HepG2 (cell line): ENCODE data around the gene SOX12. TPM values are rescaled to one million over a fixed set of nuclear protein-coding genes. Genes with fewer than 3 reads are reported as not detected.

Experiments
- CHD2 ChIP-seq: IDR thresholded peaks from 2 replicates; pipeline ENCODE4 v1.6.1; 2011; ENCODE audit warnings: low read depth, low read length, improper control_type of control experiment
- ERF ChIP-seq: IDR thresholded peaks from 2 replicates; pipeline ENCODE4 v1.6.1; 2018; ENCODE audit warnings: missing biosample characterization, missing genetic modification reagents
- FOXC1 ChIP-seq: sonication (generic); formaldehyde crosslinking; IDR thresholded peaks from 2 replicates; pipeline ENCODE4 v1.8.0; 2022; ENCODE audit warnings: mild to moderate bottlenecking, missing genetic modification reagents, borderline replicate concordance
- GTF2F1 ChIP-seq: fragments of 150-350 bp; IDR thresholded peaks from 2 replicates; pipeline ENCODE4 v1.6.1; 2014; ENCODE audit warnings: low read length
- IKZF5 ChIP-seq: IDR thresholded peaks from 2 replicates; pipeline ENCODE4 v1.6.1; 2018; ENCODE audit warnings: missing genetic modification reagents, mild to moderate bottlenecking, missing compliant biosample characterization
- MAX ChIP-seq: IDR thresholded peaks from 2 replicates; pipeline ENCODE4 v1.6.1; 2012; ENCODE audit warnings: inconsistent platforms
- MXD3 ChIP-seq: IDR thresholded peaks from 2 replicates; pipeline ENCODE4 v1.6.1; 2016; ENCODE audit warnings: mild to moderate bottlenecking, missing biosample characterization, missing genetic modification reagents
- PAWR ChIP-seq: sonication (generic); formaldehyde crosslinking; IDR thresholded peaks from 2 replicates; pipeline ENCODE4 v1.4.0; 2020; ENCODE audit warnings: missing genetic modification reagents, mild to moderate bottlenecking, borderline replicate concordance
- RARA ChIP-seq: IDR thresholded peaks from 2 replicates; pipeline ENCODE4 v1.6.1; 2016; ENCODE audit warnings: missing genetic modification reagents, missing compliant biosample characterization
- RFX5 ChIP-seq: IDR thresholded peaks from 2 replicates; pipeline ENCODE4 v1.6.1; 2011; ENCODE audit warnings: low read depth, low read length, improper control_type of control experiment
- STAT5B ChIP-seq: sonication (generic); formaldehyde crosslinking; IDR thresholded peaks from 2 replicates; pipeline ENCODE4 v1.4.0; 2020; ENCODE audit warnings: missing genetic modification reagents
- ZMAT5 ChIP-seq: sonication (generic); formaldehyde crosslinking; IDR thresholded peaks from 2 replicates; pipeline ENCODE4 v1.5.0; 2020; ENCODE audit warnings: mild to moderate bottlenecking, low read depth, missing genetic modification reagents, borderline replicate concordance
- ZNF441 ChIP-seq: sonication (generic); formaldehyde crosslinking; IDR thresholded peaks from 2 replicates; pipeline ENCODE4 v1.7.0; 2021; ENCODE audit warnings: missing genetic modification reagents, borderline replicate concordance
- ZNF574 ChIP-seq: sonication (generic); formaldehyde crosslinking; IDR thresholded peaks from 2 replicates; pipeline ENCODE4 v1.4.0; 2020; ENCODE audit warnings: missing genetic modification reagents
- ZNF776 ChIP-seq: sonication (generic); formaldehyde crosslinking; IDR thresholded peaks from 2 replicates; pipeline ENCODE4 v1.4.0; 2020; ENCODE audit warnings: mild to moderate bottlenecking, missing genetic modification reagents
- ZSCAN22 ChIP-seq: sonication (generic); formaldehyde crosslinking; IDR thresholded peaks from 2 replicates; pipeline ENCODE4 v1.4.0; 2020; ENCODE audit warnings: mild to moderate bottlenecking, missing genetic modification reagents
- polyA plus RNA-seq, 8 experiments: library from polyadenylated mRNA; depleted of rRNA in 3 of 8; stranded (reverse) in 7 of 8; unstranded in 1 of 8; fragments of >200 nt; fragmentation: Illumina TruSeq in 4 of 8; extraction: Trizol in 4 of 8; gene quantifications; 2 replicates each; pipeline versions ENCODE4 v1.2.1 to v1.2.3, GENCODE V29; 2011 to 2016; ENCODE audit warnings: low read depth in 4 of 8, missing spikeins in 1 of 8, mixed read lengths in 1 of 8; ENCODE audit not compliant: insufficient read depth in 1 of 8
- total RNA-seq, 5 experiments: library from RNA; depleted of rRNA; stranded (reverse); fragments of >200 nt; fragmentation: Illumina TruSeq; extraction: Trizol; gene quantifications; 2 replicates each; pipeline ENCODE4 v1.2.3, GENCODE V29; 2016; ENCODE audit warnings: low read depth in 1 of 5
- TF ChIP-seq, protein P1 (sequence below): sonication (generic); formaldehyde crosslinking; IDR thresholded peaks from 2 replicates; pipeline ENCODE4 v1.4.0; 2020; ENCODE audit warnings: missing genetic modification reagents
- TF ChIP-seq, protein P2 (sequence below): sonication (generic); formaldehyde crosslinking; IDR thresholded peaks from 2 replicates; pipeline ENCODE4 v1.8.0; 2022; ENCODE audit warnings: missing genetic modification reagents, mild to moderate bottlenecking, borderline replicate concordance
- TF ChIP-seq, protein P3 (sequence below): sonication (generic); formaldehyde crosslinking; IDR thresholded peaks from 2 replicates; pipeline ENCODE4 v1.4.0; 2020; ENCODE audit warnings: mild to moderate bottlenecking, low read depth, missing genetic modification reagents

SOX12 gene
- total and polyA plus RNA-seq, 2 of the 13 experiments (the other 11 are each of a cell fraction or from before 2014, with no cell fraction given) = 10.0 to 18.7 TPM

GRCh38 chr20:330233-331149 is 5.1 kb downstream of the SOX12 start (continued):
- TF ChIP-seq ZNF574 (CRISPR knock-in tag) = peak; percentile 49
- TF ChIP-seq ZMAT5 (CRISPR knock-in tag) = no peak
- TF ChIP-seq FOXC1 = peak; percentile 48; the same call in 1 of the 2 replicates
- no peak for TF ChIP-seq MXD3 (CRISPR knock-in tag)
- TF ChIP-seq, protein P1, sequence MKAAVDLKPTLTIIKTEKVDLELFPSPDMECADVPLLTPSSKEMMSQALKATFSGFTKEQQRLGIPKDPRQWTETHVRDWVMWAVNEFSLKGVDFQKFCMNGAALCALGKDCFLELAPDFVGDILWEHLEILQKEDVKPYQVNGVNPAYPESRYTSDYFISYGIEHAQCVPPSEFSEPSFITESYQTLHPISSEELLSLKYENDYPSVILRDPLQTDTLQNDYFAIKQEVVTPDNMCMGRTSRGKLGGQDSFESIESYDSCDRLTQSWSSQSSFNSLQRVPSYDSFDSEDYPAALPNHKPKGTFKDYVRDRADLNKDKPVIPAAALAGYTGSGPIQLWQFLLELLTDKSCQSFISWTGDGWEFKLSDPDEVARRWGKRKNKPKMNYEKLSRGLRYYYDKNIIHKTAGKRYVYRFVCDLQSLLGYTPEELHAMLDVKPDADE (CRISPR knock-in tag) = no peak
- TF ChIP-seq RARA (CRISPR knock-in tag) = no peak
- 0 out of 2 replicates have a peak, but pooled peaks have one; percentile 40 for TF ChIP-seq GTF2F1
- no peak for TF ChIP-seq MAX
- TF ChIP-seq, protein P2, sequence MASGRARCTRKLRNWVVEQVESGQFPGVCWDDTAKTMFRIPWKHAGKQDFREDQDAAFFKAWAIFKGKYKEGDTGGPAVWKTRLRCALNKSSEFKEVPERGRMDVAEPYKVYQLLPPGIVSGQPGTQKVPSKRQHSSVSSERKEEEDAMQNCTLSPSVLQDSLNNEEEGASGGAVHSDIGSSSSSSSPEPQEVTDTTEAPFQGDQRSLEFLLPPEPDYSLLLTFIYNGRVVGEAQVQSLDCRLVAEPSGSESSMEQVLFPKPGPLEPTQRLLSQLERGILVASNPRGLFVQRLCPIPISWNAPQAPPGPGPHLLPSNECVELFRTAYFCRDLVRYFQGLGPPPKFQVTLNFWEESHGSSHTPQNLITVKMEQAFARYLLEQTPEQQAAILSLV (CRISPR knock-in tag) = peak; percentile 71; the same call in 1 of the 2 replicates
- TF ChIP-seq ZNF776 (CRISPR knock-in tag) = no peak
- TF ChIP-seq STAT5B (CRISPR knock-in tag) = no peak
- peak; percentile 24; the same call in 1 of the 2 replicates for TF ChIP-seq ERF (CRISPR knock-in tag)
- TF ChIP-seq, protein P3, sequence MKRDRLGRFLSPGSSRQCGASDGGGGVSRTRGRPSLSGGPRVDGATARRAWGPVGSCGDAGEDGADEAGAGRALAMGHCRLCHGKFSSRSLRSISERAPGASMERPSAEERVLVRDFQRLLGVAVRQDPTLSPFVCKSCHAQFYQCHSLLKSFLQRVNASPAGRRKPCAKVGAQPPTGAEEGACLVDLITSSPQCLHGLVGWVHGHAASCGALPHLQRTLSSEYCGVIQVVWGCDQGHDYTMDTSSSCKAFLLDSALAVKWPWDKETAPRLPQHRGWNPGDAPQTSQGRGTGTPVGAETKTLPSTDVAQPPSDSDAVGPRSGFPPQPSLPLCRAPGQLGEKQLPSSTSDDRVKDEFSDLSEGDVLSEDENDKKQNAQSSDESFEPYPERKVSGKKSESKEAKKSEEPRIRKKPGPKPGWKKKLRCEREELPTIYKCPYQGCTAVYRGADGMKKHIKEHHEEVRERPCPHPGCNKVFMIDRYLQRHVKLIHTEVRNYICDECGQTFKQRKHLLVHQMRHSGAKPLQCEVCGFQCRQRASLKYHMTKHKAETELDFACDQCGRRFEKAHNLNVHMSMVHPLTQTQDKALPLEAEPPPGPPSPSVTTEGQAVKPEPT (CRISPR knock-in tag) = peak; percentile 59; the same call in 1 of the 2 replicates
- peak; percentile 27; the same call in 1 of the 2 replicates for TF ChIP-seq IKZF5
- TF ChIP-seq RFX5 = 0 out of 2 replicates have a peak, but pooled peaks have one; percentile 5
- 0 out of 2 replicates have a peak, but pooled peaks have one; percentile 60 for TF ChIP-seq ZSCAN22 (CRISPR knock-in tag)
- 0 out of 2 replicates have a peak, but pooled peaks have one; percentile 2 for TF ChIP-seq CHD2
- peak; percentile 97 for TF ChIP-seq PAWR (CRISPR knock-in tag)
- TF ChIP-seq ZNF441 (CRISPR knock-in tag) = no peak
